Ishikawa (cell line): ENCODE results near the gene HLCS.

Experiments
- CEBPB ChIP-seq: IDR thresholded peaks from 2 replicates; pipeline ENCODE4 v1.6.1; 2012
- CREB1 ChIP-seq: IDR thresholded peaks from 2 replicates; pipeline ENCODE4 v1.6.1; 2012; ENCODE audit warnings: low read depth
- EGR1 ChIP-seq: IDR thresholded peaks from 2 replicates; pipeline ENCODE4 v1.6.1; 2012
- EP300 ChIP-seq: IDR thresholded peaks from 2 replicates; pipeline ENCODE4 v1.6.1; 2012; ENCODE audit warnings: borderline replicate concordance
- FOXM1 ChIP-seq: IDR thresholded peaks from 2 replicates; pipeline ENCODE4 v1.6.1; 2012; ENCODE audit warnings: low read depth, borderline replicate concordance
- MAX ChIP-seq: IDR thresholded peaks from 2 replicates; pipeline ENCODE4 v1.6.1; 2012
- RAD21 ChIP-seq: IDR thresholded peaks from 2 replicates; pipeline ENCODE4 v1.6.1; 2012; ENCODE audit warnings: low read depth
- REST ChIP-seq: IDR thresholded peaks from 2 replicates; pipeline ENCODE4 v1.6.1; 2012; ENCODE audit warnings: low read depth, mild to moderate bottlenecking
- TAF1 ChIP-seq: IDR thresholded peaks from 2 replicates; pipeline ENCODE4 v1.6.1; 2012; ENCODE audit warnings: low read depth, mild to moderate bottlenecking
- TEAD4 ChIP-seq: IDR thresholded peaks from 2 replicates; pipeline ENCODE4 v1.6.1; 2012
- YY1 ChIP-seq: IDR thresholded peaks from 2 replicates; pipeline ENCODE4 v1.6.1; 2012; ENCODE audit warnings: low read depth
- ZBTB7A ChIP-seq: IDR thresholded peaks from 2 replicates; pipeline ENCODE4 v1.6.1; 2012; ENCODE audit warnings: low read depth

GRCh38 chr21:36901575-36901974 lies 64.9 kb downstream of the HLCS start:
- no peak for TF ChIP-seq EP300
- no peak for TF ChIP-seq MAX
- TF ChIP-seq REST, result no peak
- no peak for TF ChIP-seq TAF1
- no peak for TF ChIP-seq TEAD4
- no peak for TF ChIP-seq YY1
- TF ChIP-seq RAD21, result no peak
- no peak for TF ChIP-seq FOXM1
- TF ChIP-seq CEBPB, result no peak
- TF ChIP-seq CREB1, result no peak
- TF ChIP-seq EGR1, result no peak
- no peak for TF ChIP-seq ZBTB7A
